ENCODE results near the gene RGL2. TPM values are rescaled to one million over a fixed set of nuclear protein-coding genes. Genes with fewer than 3 reads are reported as not detected.
A peak's percentile ranks its signal among the peaks of the same experiment; 100 is the strongest.
"Not testable (repeated sequence)": the region's sequence is repeated elsewhere in the genome, so short reads cannot be mapped to it uniquely, and the experiment has no call there.

Gene RGL2, protein sequence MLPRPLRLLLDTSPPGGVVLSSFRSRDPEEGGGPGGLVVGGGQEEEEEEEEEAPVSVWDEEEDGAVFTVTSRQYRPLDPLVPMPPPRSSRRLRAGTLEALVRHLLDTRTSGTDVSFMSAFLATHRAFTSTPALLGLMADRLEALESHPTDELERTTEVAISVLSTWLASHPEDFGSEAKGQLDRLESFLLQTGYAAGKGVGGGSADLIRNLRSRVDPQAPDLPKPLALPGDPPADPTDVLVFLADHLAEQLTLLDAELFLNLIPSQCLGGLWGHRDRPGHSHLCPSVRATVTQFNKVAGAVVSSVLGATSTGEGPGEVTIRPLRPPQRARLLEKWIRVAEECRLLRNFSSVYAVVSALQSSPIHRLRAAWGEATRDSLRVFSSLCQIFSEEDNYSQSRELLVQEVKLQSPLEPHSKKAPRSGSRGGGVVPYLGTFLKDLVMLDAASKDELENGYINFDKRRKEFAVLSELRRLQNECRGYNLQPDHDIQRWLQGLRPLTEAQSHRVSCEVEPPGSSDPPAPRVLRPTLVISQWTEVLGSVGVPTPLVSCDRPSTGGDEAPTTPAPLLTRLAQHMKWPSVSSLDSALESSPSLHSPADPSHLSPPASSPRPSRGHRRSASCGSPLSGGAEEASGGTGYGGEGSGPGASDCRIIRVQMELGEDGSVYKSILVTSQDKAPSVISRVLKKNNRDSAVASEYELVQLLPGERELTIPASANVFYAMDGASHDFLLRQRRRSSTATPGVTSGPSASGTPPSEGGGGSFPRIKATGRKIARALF
- total RNA-seq, result 27.9 and 31.0 TPM in 2 replicates
- 37.2 TPM for polyA plus RNA-seq (2012)

DNA sequence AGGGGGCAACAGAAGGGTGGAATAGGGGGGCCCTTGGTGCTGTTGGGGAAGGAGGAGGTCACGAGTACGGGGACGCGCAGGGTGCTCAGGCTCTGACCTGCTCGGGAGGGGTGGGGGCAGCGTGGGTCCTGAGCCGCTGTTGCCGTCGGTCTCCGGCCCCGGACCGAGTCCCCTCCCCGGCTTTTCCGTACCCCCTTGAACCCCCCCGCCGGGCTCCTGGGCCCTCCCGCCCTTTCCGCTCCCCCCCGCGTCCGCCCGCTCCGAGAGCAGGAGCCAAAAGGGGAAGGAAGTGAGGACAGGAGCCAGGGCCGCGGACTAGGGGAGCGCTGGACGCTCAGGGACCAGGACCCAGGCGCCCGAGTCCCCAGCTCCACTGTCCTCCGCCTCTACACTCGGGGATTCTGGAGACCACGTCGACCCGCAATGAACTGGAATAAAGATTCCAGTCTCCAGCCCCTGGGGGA, at the start of gene RGL2:
TSS of gene RGL2 (minus strand) at position 170 of the 464 bp plus-strand sequence. CDS start 332 bp downstream, outside the sequence.
- DNase-seq (ENCODE audit: low read depth), result peak; percentile 79

- DNase-seq (ENCODE audit: low read depth), result no peak
Measured at GRCh38 chr6:33347816-33348215, 49.1 kb upstream of the RGL2 start.

GRCh38 chr6:33346972-33347371, 48.2 kb upstream of the RGL2 start:
- not testable (repeated sequence) for DNase-seq (ENCODE audit: low read depth)

DNA sequence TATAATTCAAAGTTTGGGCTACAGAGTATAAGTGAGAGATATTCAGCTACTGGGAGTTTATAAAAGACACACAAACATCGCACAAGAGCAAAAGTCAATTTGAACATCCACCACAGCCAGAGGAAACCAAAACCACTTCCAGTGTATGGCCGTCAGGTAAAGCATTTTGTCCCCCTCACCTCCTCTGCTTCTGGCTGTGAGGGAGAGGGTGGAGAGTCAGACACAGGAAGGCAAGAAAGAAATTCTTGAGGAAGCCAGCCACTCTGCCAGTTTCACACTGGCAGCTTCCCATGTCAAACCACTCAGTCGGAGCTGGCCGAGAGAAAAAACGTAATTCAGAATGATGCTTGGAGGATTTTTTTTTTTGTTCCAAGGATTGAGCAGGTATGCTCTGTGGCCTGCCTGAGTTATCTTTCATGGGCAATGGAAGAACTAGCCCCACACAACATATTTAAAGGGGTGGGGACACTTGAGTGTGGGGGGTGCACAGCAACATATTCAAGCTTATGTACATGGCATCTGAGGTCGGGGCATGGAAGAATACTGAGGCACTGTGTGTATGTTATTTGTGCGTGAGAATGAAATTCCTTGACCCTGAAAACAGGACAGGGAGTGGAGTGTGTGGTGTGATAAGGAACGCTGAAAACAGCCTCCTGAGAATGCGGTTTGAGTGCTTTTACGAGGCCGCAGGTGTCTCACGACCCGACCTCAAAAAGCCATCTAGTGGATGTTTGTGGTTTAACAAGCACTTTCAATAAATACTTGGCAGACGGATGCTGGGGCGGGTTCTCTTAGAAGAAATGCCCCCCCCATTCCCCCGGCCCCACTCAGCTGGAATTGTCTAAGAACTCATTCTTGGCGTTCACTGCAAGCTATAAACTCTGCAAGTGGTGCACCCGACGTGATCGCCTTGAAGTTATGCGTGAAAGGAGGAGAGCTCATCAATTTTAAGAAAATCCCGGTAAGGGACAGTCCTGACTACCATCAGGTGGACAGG, 46.3 kb upstream of the RGL2 start:
- peak; percentile 88 for DNase-seq (ENCODE audit: low read depth)

GRCh38 chr6:33343953-33344611, 45.3 kb upstream of the RGL2 start:
- no peak for DNase-seq (ENCODE audit: low read depth)

DNA sequence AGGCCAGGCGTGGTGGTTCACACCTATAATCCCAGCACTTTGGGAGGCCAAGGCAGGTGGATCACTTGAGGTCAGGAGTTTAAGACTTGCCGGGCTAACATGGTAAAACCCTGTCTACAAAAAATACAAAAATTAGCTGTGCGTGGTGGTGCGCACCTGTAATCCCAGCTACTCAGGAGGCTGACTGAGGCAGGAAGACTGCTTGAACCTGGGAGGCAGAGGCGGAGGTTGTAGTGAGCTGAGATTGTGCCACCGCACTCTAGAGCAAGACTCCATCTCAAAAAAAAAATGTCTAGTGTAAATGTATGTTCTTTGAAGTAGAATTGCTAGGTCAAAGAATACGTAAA, 44.8 kb upstream of the RGL2 start:
- DNase-seq (ENCODE audit: low read depth), result not testable (repeated sequence)

- DNase-seq (ENCODE audit: low read depth), result no peak
Measured at GRCh38 chr6:33339193-33339592, 40.5 kb upstream of the RGL2 start.

DNA sequence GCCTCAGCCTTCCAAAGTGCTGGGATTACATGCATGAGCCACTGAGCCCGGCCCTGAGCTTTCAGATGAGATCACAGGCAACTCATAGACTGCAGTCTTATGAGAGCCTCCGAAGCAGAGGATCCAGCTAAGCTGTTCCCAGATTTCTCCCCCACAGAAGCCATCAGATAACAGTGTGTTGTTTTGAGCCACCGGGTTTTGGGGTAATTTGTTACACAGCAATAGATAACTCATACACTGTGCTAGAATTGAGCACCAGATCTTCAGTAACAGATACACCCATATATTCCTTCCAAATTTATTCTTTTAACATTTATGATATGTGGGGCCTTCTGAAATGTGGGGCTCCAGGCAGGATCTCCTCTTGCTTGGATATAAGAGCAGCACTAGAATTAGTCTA, 37.8 kb upstream of the RGL2 start:
- DNase-seq (ENCODE audit: low read depth), result no peak

DNA sequence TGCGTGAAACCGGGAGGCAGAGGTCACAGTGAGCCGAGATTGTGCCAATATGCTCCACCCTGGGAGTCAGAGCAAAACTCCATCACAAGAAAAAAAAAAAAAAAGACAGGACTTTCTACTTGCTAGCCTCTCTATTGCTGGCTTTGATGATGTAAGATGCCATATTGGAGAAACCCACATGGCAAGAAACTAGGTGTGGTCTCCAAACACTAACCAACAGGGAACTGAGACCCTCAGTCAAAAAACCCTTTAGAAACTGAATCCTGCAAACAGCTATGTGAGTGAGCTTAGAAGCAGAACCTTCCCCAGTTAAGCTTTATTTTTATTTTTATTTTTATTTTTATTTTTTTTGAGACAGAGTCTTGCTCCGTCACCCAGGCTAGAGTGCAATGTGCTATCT, 37.2 kb upstream of the RGL2 start:
- DNase-seq (ENCODE audit: low read depth), result no peak

DNA sequence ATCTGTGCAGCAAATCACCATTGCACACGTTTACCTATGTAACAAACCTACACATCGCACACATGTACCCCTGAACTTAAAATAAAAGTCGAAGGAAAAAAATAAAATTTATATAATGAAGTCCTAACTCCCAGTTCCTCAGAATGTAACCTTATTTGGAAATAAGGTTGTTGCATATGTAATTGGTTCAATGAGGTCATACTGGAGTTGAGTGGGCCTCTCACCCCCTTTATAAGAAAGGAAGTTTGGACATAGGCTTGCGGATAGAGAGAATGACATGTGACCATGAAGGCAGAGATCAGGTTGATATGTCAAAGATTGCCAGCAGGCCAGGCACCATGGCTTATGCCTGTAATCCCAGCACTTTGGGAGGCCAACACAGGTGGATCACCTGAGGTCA, 34.9 kb upstream of the RGL2 start:
- DNase-seq (ENCODE audit: low read depth), result no peak

DNA sequence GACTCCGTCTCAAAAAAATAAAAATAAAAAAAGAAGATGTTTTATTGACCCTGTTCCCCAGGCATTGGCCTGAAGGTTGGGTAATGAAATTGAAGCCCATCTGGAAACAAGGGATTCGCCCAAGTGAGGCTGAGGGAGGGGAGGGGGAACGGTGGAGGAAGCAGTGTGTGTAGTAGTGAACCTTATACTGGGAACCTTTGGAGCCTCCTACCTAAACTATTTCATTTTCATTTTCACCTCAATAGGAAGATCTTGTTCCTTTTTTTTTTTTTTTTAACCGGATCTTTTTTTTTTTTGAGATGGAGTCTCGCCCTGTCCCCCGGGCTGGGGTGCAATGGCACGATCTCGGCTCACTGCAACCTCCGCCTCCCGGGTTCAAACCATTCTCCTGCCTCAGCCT, 32.0 kb upstream of the RGL2 start:
- DNase-seq (ENCODE audit: low read depth), result no peak

GRCh38 chr6:33329058-33329457, 30.3 kb upstream of the RGL2 start:
- peak; percentile 50 for DNase-seq (ENCODE audit: low read depth)

GRCh38 chr6:33324125-33324524, 25.4 kb upstream of the RGL2 start:
- no peak for DNase-seq (ENCODE audit: low read depth)

- no peak for DNase-seq (ENCODE audit: low read depth)
Measured at GRCh38 chr6:33323623-33323948, 24.8 kb upstream of the RGL2 start.

GRCh38 chr6:33321227-33321626, 22.5 kb upstream of the RGL2 start:
- DNase-seq (ENCODE audit: low read depth), result no peak

GRCh38 chr6:33320315-33321181, 21.8 kb upstream of the RGL2 start:
- DNase-seq (ENCODE audit: low read depth), result peak; percentile 70

GRCh38 chr6:33319939-33320314, 21.2 kb upstream of the RGL2 start:
- no peak for DNase-seq (ENCODE audit: low read depth)

DNA sequence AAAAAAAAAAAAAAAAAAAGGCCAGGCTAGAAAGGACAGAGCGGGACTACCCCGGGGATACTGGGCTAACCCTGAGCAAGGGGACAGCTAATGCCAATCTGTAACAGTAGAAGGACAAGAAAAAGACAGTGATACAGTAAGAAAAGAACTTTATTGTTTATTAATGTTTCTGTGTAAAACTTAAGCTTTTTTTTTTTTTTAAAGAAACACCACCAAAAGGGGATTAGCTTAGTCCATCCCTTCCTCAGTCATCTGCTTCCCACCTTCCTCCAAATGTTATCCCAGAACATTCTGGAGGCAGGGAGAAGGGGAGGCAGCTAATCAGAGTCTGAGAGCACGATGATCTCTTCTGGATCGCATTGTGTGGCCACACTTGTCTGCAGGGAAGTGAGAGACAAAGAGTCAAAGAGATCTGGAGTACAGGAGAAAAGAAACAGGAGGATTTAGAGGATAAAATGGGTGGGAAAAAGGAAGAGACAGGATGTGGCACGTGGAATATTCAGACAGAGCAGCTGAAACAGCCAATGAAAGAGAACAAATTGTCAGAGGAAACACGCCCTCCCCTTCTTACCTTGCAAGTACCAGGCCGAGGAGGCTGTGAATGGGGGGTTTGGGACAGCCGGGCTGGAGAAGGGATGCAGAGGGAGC, 19.8 kb upstream of the RGL2 start:
- no peak for DNase-seq (ENCODE audit: low read depth)

DNA sequence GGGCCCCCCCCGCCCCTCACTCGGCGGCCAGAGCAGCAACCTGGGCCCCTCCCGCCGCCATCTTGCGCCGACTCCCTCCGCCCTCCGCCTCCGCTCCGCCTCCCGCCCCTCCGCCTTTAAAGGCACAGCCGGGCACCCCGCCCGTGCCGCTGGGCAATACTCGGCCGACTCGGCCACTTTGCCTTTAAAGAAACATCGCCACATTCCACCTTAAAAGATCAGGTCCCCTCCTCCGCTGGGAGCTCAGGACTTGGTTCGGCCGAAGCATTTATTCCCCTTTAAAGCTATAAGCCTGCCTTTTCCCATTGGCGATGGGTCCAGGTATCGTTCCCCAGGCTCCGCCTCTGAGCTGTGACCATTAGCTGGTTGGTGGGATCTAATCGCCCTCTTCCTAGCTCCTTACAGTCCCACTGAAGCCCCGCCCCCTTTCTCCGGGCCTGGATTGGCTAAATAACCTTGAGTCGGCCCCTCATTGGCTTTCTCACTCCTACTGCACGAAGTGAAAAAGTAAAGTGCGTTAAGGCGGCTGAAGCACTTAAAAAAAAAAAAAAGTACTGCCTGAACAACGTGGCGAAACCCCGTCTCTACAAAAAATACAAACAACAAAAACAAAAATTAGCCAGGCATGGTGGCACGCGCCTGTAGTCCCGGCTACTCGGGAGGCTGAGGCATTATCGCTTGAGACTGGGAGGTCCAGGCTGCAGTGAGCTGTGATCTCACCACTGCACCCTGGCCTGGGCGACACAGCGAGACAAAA, 19.1 kb upstream of the RGL2 start, which contains the start of gene ZBTB22:
TSS of gene ZBTB22 (minus strand) at position 76 of the 757 bp plus-strand sequence. CDS start 828 bp downstream, outside the sequence.
- DNase-seq (ENCODE audit: low read depth), result peak; percentile 100

Data from myocyte (in vitro differentiated cells).